Fibroblast of lung (primary cell): ENCODE measurements around the gene RNASE4. TPM values are rescaled to one million over a fixed set of nuclear protein-coding genes. Genes with fewer than 3 reads are reported as not detected.

Source experiments
- DNase-seq, 2 donors: peaks; one replicate each; pipeline versions ENCODE4 v3.0.0 to v3.0.0-alpha.2; 2010; ENCODE audit warnings: low read depth in 2 of 2
- H2AFZ ChIP-seq: 2 replicates; pipeline ENCODE4 v1.5.1; 2012; ENCODE audit warnings: low read length, control low read depth, inconsistent platforms
- H3K27ac ChIP-seq: 2 replicates; pipeline ENCODE4 v1.5.1; 2011; ENCODE audit warnings: low read length, control low read depth; ENCODE audit not compliant: insufficient read depth
- H3K27me3 ChIP-seq: 2 replicates; pipeline ENCODE4 v1.5.1; 2011; ENCODE audit warnings: mild to moderate bottlenecking, low read length; ENCODE audit not compliant: control insufficient read depth, insufficient read depth
- H3K36me3 ChIP-seq: 2 replicates; pipeline ENCODE4 v1.5.1; 2011; ENCODE audit warnings: low read length; ENCODE audit not compliant: control insufficient read depth, insufficient read depth
- H3K4me1 ChIP-seq: 2 replicates; pipeline ENCODE4 v1.5.1; 2011; ENCODE audit warnings: low read length; ENCODE audit not compliant: control insufficient read depth, insufficient read depth; ENCODE audit errors: extremely low read depth
- H3K4me2 ChIP-seq: 2 replicates; pipeline ENCODE4 v1.5.1; 2011; ENCODE audit warnings: low read length, control low read depth; ENCODE audit not compliant: insufficient read depth; ENCODE audit errors: extremely low read depth
- H3K4me3 ChIP-seq, 4 experiments: fragments of 200-600 bp in 1 of 4; sonication (generic) in 1 of 4; replicated peaks in 1 of 4; 2 replicates each; pipeline ENCODE4 v1.5.1; 2011 to 2016; ENCODE audit warnings: low read length in 4 of 4, low read depth in 3 of 4, mild to moderate bottlenecking in 3 of 4, control low read depth in 2 of 4, inconsistent platforms in 1 of 4, mixed read lengths in 1 of 4; ENCODE audit not compliant: insufficient read depth in 1 of 4; ENCODE audit errors: control extremely low read depth in 1 of 4
- H3K79me2 ChIP-seq: 2 replicates; pipeline ENCODE4 v1.5.1; 2012; ENCODE audit warnings: mild to moderate bottlenecking, low read length, inconsistent platforms; ENCODE audit not compliant: control insufficient read depth, insufficient read depth
- H3K9ac ChIP-seq: 2 replicates; pipeline ENCODE4 v1.5.1; 2011; ENCODE audit warnings: mild to moderate bottlenecking, low read length, control low read depth; ENCODE audit not compliant: insufficient read depth
- H3K9me3 ChIP-seq: 2 replicates; pipeline ENCODE4 v1.5.1; 2012; ENCODE audit warnings: low read depth, low read length; ENCODE audit not compliant: control insufficient read depth, insufficient read depth
- H4K20me1 ChIP-seq: 2 replicates; pipeline ENCODE4 v1.5.1; 2011; ENCODE audit warnings: low read length; ENCODE audit not compliant: control insufficient read depth, insufficient read depth; ENCODE audit errors: extremely low read depth
- CTCF ChIP-seq, 2 donors: IDR thresholded peaks in 1 of 2; conservative IDR thresholded peaks in 1 of 2; 1 replicate in 1 of 2; 2 replicates in 1 of 2; pipeline ENCODE4 v1.5.1; 2011 to 2012; ENCODE audit warnings: low read length in 2 of 2, control low read depth in 1 of 2, inconsistent platforms in 1 of 2, low read depth in 1 of 2, mild to moderate bottlenecking in 1 of 2
- EZH2 ChIP-seq: IDR thresholded peaks from 2 replicates; pipeline ENCODE4 v1.5.1; 2012; ENCODE audit warnings: low read length, control low read depth, mild to moderate bottlenecking; ENCODE audit errors: missing control alignments
- polyA plus RNA-seq, 2 donors: library from polyadenylated mRNA; depleted of rRNA in 1 of 2; stranded (reverse) in 1 of 2; unstranded in 1 of 2; fragments of >200 nt; gene quantifications; 2 replicates each; pipeline ENCODE4 v1.2.1, GENCODE V29; 2011 to 2012; ENCODE audit warnings: missing spikeins in 1 of 2
- total RNA-seq: library from RNA; depleted of rRNA; stranded (reverse); fragments of >200 nt; gene quantifications from 2 replicates; pipeline ENCODE4 v1.2.1, GENCODE V29; 2014

RNASE4 gene
- total and polyA plus RNA-seq, 2 donors (not counting 1 experiment from before 2014, with no cell fraction given), result 22.1 to 43.9 TPM

GRCh38 chr14:20719777-20720176, 35.4 kb downstream of the RNASE4 start:
- Histone ChIP-seq H2AFZ (no peak overlapping the region), H3K4me3 (no peak overlapping the region), H3K9me3 (no peaks in the 10 kb centered on the region), H3K4me1 (no peaks in the 10 kb centered on the region), H3K4me2 (no peak overlapping the region), H4K20me1 (no peaks in the 10 kb centered on the region), H3K79me2 (no peaks in the 10 kb centered on the region), H3K36me3 (no peaks in the 10 kb centered on the region), H3K27me3 (no peaks in the 10 kb centered on the region), H3K9ac (no peak overlapping the region), H3K27ac (no peak overlapping the region)
- no peak for TF ChIP-seq CTCF (conservative IDR thresholded peaks at IDR 0.05 in 1 of 2, IDR thresholded peaks at IDR 0.05 in 1 of 2; ENCODE audit: low read depth in 1 of 2, low read length in 2 of 2)
- no peak for TF ChIP-seq EZH2
- no peak for DNase-seq

GRCh38 chr14:20720741-20721140, 36.4 kb downstream of the RNASE4 start:
- Histone ChIP-seq H3K27me3 (no peaks in the 10 kb centered on the region), H2AFZ (no peak overlapping the region), H3K9me3 (no peaks in the 10 kb centered on the region), H3K36me3 (no peaks in the 10 kb centered on the region), H3K4me2 (no peak overlapping the region), H3K79me2 (no peaks in the 10 kb centered on the region), H4K20me1 (no peaks in the 10 kb centered on the region), H3K4me3 (no peak overlapping the region), H3K9ac (no peak overlapping the region), H3K4me1 (no peaks in the 10 kb centered on the region), H3K27ac (no peak overlapping the region)
- DNase-seq, result no peak
- TF ChIP-seq EZH2, result no peak
- TF ChIP-seq CTCF (conservative IDR thresholded peaks at IDR 0.05 in 1 of 2, IDR thresholded peaks at IDR 0.05 in 1 of 2; ENCODE audit: low read depth in 1 of 2, low read length in 2 of 2), result no peak

- TF ChIP-seq CTCF (conservative IDR thresholded peaks at IDR 0.05 in 1 of 2, IDR thresholded peaks at IDR 0.05 in 1 of 2; ENCODE audit: low read depth in 1 of 2, low read length in 2 of 2), result no peak
- TF ChIP-seq EZH2, result no peak
- Histone ChIP-seq H3K27ac (no peak overlapping the region), H3K4me3 (no peak overlapping the region), H3K9me3 (no peaks in the 10 kb centered on the region), H3K36me3 (no peaks in the 10 kb centered on the region), H2AFZ (no peak overlapping the region), H3K27me3 (no peaks in the 10 kb centered on the region), H3K9ac (no peak overlapping the region), H3K4me1 (no peaks in the 10 kb centered on the region), H3K79me2 (no peaks in the 10 kb centered on the region), H3K4me2 (no peak overlapping the region), H4K20me1 (no peaks in the 10 kb centered on the region)
- DNase-seq, result no peak
Measured at GRCh38 chr14:20722016-20722415, 37.7 kb downstream of the RNASE4 start.
